Measurements from ENCODE around the gene TMEM175. TPM values are rescaled to one million over a fixed set of nuclear protein-coding genes. Genes with fewer than 3 reads are reported as not detected.

TMEM175 gene
- total RNA-seq, 8 experiments from 2014 or later, result 12.0 to 31.3 (median 27.3) TPM

DNA sequence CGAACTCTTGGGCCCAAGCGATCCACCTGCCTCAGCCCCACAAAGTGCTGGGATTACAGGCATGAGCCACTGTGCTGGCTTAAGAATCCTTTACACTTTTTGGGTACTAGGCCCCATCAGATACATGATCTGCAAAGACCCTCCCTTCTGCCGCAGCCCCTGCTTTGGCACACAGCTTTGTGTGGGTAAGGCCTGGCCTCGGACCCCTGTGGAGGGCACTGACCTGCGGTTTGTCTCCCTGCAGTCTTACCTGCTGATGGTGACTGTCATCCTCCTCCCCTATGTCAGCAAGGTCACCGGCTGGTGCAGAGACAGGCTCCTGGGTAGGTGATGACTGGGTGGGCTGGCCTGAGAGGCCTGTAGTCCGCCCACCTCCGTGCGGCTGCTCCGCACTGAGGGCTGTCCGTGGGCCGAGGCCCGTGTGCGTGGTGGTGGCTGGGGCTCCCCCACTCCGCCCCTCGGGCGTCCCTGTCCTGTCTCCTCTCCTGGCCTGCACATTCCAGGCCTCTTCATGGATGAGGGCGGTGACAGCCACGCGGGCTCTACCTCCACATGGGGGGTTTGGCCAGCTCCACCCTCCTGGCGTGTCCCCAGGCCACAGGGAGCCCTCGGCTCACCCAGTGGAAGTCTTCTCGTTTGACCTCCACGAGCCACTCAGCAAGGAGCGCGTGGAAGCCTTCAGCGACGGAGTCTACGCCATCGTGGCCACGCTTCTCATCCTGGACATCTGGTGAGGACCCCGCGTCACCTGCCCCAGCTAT, 23.1 kb downstream of the TMEM175 start:
- Histone ChIP-seq H3K27ac (no peak overlapping the region), H3K4me1 (replicated peaks in 1 of 2) (no peaks in the 10 kb centered on the region), H3K4me3 (no peak overlapping the region)
- in situ Hi-C loops (cut with MboI; ENCODE audit: low pct_unique_long_range_greater_than_20kb in 2 of 9, low sequenced_read_pairs in 9 of 9, unreplicated experiment in 9 of 9), result no loop called here
- ATAC-seq (replicated peaks in 6 of 8), result peak in 1 of 8 experiments; percentile 5
- 89 to 100% (median 97%) methylated on average over 1 to 6 of the region's 33 CpGs; no CpG with 5 or more reads in 3 of the 10 experiments for WGBS, 10 experiments

DNA sequence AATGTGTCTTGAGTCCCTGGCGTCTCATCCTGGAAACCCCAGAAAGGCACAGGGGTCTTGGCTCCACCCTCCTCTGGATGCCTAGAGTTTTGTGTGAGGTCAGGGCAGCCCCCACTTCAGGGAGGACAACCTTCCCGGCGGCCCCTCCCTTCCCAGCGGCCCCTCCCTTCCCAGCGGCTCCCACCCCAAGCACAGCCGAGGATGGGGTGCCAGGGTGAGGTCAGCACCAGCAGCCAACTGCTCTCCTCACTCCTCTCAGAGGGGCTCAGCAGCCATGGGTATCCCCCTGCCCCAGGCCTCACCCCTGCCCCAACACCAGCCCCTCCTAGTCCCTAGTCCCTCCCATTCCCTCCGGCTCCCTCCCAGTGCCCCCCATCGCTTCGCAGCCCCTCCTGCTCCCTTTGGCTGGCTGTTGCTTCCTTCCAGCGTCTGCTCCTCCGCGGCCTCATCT, 23.7 kb downstream of the TMEM175 start:
- H3K27ac ChIP-seq, result no peak overlapping the region
- 100% methylated on average over 2 of the region's 12 CpGs; no CpG with 5 or more reads in 9 of the 10 experiments for WGBS, 10 experiments
- in situ Hi-C loops (cut with MboI; ENCODE audit: low pct_unique_long_range_greater_than_20kb in 2 of 9, low sequenced_read_pairs in 9 of 9, unreplicated experiment in 9 of 9), result no loop called here
- no peak overlapping the region for H3K4me3 ChIP-seq
- H3K4me1 ChIP-seq (replicated peaks in 1 of 2), result no peaks in the 10 kb centered on the region
- peak in 1 of 8 experiments; percentile 18 for ATAC-seq (replicated peaks in 6 of 8)

DNA sequence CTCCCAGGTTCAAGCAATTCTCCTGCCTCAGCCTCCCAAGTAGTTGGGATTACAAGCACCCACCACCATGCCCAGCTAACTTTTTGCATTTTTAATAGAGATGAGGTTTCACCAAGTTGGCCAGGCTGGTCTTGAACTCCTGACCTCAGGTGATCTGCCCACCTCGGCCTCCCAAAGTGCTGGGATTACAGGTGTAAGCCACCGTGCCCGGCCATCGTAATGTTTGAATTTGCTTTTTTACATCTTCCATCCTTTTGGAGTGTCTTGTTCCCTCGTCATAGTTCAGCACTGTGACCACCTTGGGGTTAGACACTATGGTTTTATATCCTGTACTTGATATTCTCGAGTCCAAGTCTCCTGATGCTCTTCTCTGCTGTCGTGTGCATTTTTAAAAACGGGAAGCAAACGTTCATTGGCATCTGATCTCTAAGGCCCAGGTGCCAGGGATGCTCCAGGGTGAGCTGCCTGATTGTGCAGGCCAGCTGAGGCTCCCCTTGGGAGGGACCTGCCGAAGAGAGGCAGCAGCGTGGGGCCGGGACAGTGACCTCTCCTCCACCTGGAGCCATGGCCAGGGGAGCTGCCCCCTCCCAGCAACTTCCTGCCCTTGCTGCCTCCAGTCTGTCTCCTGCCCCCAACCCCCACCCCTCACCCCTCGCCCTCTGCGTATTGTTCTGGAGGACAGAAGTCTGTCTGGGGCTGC, 24.4 kb downstream of the TMEM175 start:
- in situ Hi-C loops (cut with MboI; ENCODE audit: low pct_unique_long_range_greater_than_20kb in 2 of 9, low sequenced_read_pairs in 9 of 9, unreplicated experiment in 9 of 9), result no loop called here

DNA sequence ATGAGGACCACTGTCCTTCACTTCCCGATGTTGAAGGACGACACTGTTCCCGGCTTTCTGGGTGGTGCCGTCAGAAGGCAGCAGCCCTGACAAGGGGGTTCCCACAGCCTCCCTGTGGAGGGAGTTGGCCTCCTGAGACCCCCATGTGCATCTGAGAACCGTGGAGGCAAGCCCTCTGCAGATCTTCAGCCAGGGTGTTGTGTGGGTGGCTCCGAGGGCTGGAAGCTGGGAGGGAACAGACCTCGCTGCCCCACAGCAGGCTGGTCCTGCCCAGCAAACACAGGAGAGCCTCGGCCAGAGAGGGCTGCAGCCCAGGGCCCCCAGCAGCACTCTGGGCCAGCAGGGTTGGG, 24.9 kb downstream of the TMEM175 start:
- in situ Hi-C loops (cut with MboI; ENCODE audit: low pct_unique_long_range_greater_than_20kb in 2 of 9, low sequenced_read_pairs in 9 of 9, unreplicated experiment in 9 of 9), result no loop called here
- no peak overlapping the region for H3K4me3 ChIP-seq
- peak in 2 of 8 experiments; percentile 4 to 6 for ATAC-seq (replicated peaks in 6 of 8)
- WGBS, 10 experiments, result 55 to 93% methylated on average over 2 to 7 of the region's 8 CpGs; no CpG with 5 or more reads in 8 of the 10 experiments
- no peak overlapping the region for H3K27ac ChIP-seq
- H3K4me1 ChIP-seq (replicated peaks in 1 of 2), result no peaks in the 10 kb centered on the region

More for the DNA sequence above, 24.4 kb downstream of the TMEM175 start:
- Histone ChIP-seq H3K4me3 (no peak overlapping the region), H3K4me1 (replicated peaks in 1 of 2) (no peaks in the 10 kb centered on the region), H3K27ac (no peak overlapping the region)
- 47 to 100% (median 80%) methylated on average over 1 to 7 of the region's 14 CpGs; no CpG with 5 or more reads in 1 of the 10 experiments for WGBS, 10 experiments
- ATAC-seq (replicated peaks in 6 of 8), result no peak

DNA sequence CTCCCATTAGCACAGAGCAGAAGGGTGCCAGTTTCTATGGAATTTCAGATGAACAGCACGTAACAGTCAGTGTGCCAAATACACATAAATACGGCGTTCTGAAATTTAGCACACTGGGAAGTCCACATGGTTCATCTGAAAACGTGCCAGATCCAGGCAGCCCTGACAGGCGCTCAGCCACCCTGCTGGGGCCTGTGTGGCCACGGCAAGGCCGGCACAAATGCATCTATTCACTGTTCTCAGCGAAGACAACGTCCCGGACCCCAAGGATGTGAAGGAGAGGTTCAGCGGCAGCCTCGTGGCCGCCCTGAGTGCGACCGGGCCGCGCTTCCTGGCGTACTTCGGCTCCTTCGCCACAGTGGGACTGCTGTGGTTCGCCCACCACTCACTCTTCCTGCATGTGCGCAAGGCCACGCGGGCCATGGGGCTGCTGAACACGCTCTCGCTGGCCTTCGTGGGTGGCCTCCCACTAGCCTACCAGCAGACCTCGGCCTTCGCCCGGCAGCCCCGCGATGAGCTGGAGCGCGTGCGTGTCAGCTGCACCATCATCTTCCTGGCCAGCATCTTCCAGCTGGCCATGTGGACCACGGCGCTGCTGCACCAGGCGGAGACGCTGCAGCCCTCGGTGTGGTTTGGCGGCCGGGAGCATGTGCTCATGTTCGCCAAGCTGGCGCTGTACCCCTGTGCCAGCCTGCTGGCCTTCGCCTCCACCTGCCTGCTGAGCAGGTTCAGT, 25.5 kb downstream of the TMEM175 start:
- Histone ChIP-seq H3K4me3 (no peak overlapping the region), H3K4me1 (replicated peaks in 1 of 2) (no peaks in the 10 kb centered on the region), H3K27ac (no peak overlapping the region)
- peak in 1 of 8 experiments; percentile 10 for ATAC-seq (replicated peaks in 6 of 8)
- 75 to 96% (median 84%) methylated on average over 1 to 14 of the region's 45 CpGs; no CpG with 5 or more reads in 4 of the 10 experiments for WGBS, 10 experiments
- in situ Hi-C loops (cut with MboI; ENCODE audit: low pct_unique_long_range_greater_than_20kb in 2 of 9, low sequenced_read_pairs in 9 of 9, unreplicated experiment in 9 of 9), result no loop called here

DNA sequence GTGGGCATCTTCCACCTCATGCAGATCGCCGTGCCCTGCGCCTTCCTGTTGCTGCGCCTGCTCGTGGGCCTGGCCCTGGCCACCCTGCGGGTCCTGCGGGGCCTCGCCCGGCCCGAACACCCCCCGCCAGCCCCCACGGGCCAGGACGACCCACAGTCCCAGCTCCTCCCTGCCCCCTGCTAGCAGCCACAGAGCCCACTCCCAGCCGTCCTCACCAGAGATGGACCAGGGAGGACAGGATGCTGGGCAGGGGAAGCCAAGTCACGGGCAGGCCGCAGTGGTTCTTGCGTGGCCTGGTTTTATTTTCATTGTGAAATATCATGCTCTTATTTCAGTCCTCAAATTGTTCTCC, 26.0 kb downstream of the TMEM175 start:
- no peak overlapping the region for H3K4me3 ChIP-seq
- no peak overlapping the region for H3K27ac ChIP-seq
- ATAC-seq (replicated peaks in 6 of 8), result no peak
- WGBS, 10 experiments, result 83 to 100% methylated on average over 3 to 4 of the region's 17 CpGs; no CpG with 5 or more reads in 8 of the 10 experiments
- in situ Hi-C loops (cut with MboI; ENCODE audit: low pct_unique_long_range_greater_than_20kb in 2 of 9, low sequenced_read_pairs in 9 of 9, unreplicated experiment in 9 of 9), result no loop called here
- H3K4me1 ChIP-seq (replicated peaks in 1 of 2), result no peaks in the 10 kb centered on the region

DNA sequence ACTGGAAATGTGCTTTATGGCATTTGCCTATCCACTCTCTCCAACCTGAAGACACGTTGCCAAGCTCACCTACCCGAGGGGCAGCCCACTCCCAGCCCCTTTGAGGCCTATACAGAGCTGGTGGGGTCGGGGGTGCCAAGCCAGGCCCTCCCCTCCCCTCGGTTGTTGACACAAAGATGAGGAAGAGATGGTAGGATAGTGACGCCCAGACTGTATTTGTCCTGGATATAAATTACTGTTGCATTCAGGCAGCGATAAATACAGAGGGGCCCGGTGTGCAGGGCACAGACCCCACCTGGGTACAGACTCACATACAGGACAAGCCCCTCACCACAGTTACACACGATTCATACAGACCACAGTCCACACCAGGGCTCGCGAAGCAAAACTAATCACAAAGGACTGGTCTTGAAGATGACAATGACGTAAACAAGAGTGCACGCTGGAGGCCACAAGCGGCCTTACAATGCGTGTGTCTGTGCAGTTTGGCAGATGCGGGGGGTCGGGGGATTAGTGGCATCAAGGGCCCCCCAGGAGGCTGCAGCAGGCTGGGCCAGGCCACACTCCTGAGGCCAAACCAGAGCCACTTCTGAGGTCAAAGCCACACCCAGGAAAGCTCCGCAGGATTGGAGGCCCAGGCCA, 26.6 kb downstream of the TMEM175 start:
- no peak for ATAC-seq (replicated peaks in 6 of 8)
- Histone ChIP-seq H3K4me3 (no peak overlapping the region), H3K4me1 (replicated peaks in 1 of 2) (no peaks in the 10 kb centered on the region), H3K27ac (no peak overlapping the region)
- in situ Hi-C loops (cut with MboI; ENCODE audit: low pct_unique_long_range_greater_than_20kb in 2 of 9, low sequenced_read_pairs in 9 of 9, unreplicated experiment in 9 of 9), result no loop called here
- WGBS, 10 experiments, result 83 to 100% (median 94%) methylated on average over 1 to 6 of the region's 17 CpGs; no CpG with 5 or more reads in 4 of the 10 experiments

DNA sequence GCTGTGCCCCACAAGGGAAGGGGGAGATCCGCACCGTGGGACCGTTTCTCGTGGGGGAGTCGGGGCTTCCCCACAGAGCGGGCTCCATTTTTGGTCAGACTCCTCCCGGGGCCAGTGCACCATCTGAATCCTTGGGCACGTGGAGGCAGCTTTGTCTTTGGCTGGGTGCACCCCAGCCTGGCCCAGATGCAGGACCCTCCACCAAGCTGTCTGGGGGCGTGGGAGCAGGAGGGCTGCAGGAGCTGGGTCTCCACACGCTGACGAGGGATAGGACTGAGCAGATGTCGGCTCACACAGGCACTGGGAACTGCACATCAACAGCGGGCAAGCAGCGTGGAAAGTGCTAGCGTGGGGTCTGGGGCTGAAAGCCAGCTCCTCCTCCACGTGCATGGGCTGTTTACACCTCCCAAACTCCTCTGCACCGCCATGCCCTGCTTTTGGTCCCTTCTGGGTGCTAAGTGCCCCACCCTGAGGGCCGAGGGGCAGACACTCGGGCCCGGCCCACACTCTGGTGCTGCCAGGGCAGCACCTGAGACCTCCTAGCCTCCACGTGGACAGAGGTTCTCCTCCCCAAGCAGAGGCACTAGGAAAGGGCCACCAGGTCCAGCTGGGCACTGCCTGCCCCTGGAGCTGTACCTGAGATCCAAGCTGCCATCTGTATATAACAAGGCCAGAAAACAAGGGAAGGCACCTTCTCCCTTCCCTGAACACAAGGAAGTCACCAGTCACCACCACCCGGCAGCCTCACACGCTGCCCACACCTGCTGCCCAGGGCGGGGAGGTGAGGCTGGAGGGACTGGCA, 27.3 kb downstream of the TMEM175 start:
- WGBS, 10 experiments, result 60 to 81% (median 64%) methylated on average over 1 to 9 of the region's 24 CpGs; no CpG with 5 or more reads in 6 of the 10 experiments
- in situ Hi-C loops (cut with MboI; ENCODE audit: low pct_unique_long_range_greater_than_20kb in 2 of 9, low sequenced_read_pairs in 9 of 9, unreplicated experiment in 9 of 9), result no loop called here
- no peak for ATAC-seq (replicated peaks in 6 of 8)

DNA sequence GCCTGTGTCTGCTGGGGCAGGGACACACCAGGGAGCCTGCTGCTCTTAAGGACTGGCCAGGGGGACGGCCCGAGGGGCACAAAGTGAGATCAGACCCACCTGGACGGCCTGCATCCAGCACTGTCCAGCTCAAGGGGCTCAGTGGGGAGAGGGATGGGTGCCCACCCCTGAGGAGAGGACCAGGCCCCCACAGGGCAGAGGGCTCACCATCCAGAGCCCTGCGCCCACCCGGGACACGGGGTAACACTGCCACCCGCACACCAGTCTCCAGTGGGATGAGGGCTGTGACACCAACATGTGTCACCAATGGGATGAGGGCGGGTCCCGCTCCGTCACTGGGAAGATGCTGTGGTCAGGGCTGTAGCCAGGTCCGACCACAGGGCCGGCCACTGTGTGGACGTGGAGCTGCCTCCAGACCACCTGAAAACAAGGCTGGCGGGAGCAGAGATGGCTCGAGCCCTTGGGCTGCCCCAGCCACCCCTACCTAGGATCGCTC, 27.9 kb downstream of the TMEM175 start:
- 60 to 100% methylated on average over 1 to 2 of the region's 16 CpGs; no CpG with 5 or more reads in 8 of the 10 experiments for WGBS, 10 experiments
- H3K4me3 ChIP-seq, result no peak overlapping the region
- no peaks in the 10 kb centered on the region for H3K4me1 ChIP-seq (replicated peaks in 1 of 2)
- no peak overlapping the region for H3K27ac ChIP-seq
- in situ Hi-C loops (cut with MboI; ENCODE audit: low pct_unique_long_range_greater_than_20kb in 2 of 9, low sequenced_read_pairs in 9 of 9, unreplicated experiment in 9 of 9), result no loop called here
- peak in 2 of 8 experiments; percentile 7 to 10 for ATAC-seq (replicated peaks in 6 of 8)

More for the DNA sequence above, 27.3 kb downstream of the TMEM175 start:
- Histone ChIP-seq H3K27ac (no peak overlapping the region), H3K4me3 (no peak overlapping the region), H3K4me1 (replicated peaks in 1 of 2) (no peaks in the 10 kb centered on the region)

DNA sequence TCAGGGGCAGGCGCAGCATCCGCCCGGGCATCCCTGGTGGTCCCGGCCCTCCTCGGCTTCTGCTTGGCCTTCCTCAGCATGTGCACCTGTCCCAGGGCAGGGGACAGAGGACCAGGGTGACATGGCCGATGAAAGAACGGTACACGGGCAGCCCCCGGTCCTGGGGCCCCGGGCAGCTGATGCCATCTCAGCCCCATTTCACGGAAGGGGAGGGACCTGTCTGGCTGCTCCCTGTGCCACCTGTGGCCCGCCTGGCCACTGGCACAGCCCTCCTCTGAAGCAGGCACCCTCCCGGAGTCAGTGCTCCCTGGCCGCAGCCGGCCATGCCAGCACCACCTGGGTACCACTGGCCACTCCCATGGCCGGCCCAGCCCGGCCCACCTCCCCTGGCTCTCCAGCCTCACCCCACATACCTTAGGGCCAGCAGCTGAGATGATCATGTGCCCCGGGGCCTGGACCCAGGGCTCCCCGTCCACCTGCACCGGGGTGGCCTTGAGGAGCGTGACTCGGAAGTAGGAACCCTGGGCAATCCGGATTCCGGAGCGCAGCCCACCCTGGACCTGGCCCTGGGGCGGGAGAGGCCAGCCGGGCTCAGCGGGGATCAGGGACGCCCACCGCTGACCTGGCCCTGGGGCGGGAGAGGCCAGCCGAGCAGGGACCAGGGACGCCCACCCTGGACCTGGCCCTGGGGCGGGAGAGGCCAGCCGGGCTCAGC, 28.5 kb downstream of the TMEM175 start:
- peak in 2 of 8 experiments; percentile 5 to 6 for ATAC-seq (replicated peaks in 6 of 8)
- WGBS, 10 experiments, result 84 to 100% (median 91%) methylated on average over 1 to 12 of the region's 35 CpGs; no CpG with 5 or more reads in 7 of the 10 experiments
- Histone ChIP-seq H3K4me3 (no peak overlapping the region), H3K27ac (no peak overlapping the region), H3K4me1 (replicated peaks in 1 of 2) (no peaks in the 10 kb centered on the region)
- in situ Hi-C loops (cut with MboI; ENCODE audit: low pct_unique_long_range_greater_than_20kb in 2 of 9, low sequenced_read_pairs in 9 of 9, unreplicated experiment in 9 of 9), result no loop called here

DNA sequence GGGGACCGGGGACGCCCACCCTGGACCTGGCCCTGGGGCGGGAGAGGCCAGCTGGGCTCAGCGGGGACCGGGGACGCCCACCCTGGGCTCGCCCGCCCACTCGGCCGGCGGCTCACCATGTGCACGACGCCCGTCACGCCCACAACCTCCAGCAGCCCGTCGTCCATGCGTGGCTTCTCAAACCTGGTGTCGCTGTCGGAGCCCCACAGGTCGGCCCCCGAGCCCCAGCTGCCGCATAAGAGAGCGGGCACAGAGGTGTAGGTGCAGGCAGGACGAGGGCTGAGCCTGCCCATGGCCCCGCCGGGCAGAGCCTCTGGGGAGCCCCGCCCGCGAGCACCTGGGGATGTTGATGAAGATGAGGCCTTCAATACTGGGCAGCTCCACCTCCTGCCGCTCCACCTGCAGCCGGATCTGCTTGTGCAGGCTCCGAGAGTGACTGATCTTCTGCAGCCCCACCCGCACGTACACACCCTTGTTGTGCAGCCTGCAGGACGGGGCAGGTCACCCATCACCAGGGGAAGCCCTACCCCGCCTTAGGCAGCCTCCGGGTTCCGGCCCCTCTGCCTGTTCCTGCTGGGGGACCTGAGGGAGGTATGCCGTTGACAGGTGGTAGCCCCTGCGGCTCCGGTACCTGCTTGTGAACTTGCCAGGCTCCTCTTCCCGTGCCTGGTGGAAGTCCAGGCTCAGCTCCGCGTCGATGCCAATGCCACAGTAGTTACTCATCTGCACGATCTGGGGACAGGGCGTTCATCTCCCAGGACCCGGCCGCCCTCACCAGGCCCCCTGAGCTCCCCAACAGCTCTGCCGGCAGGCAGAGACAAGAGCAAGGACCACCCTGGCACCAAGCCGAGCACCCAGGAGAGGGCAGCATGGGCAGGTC, 29.3 kb downstream of the TMEM175 start:
- Histone ChIP-seq H3K4me3 (no peak overlapping the region), H3K27ac (no peak overlapping the region), H3K4me1 (replicated peaks in 1 of 2) (no peaks in the 10 kb centered on the region)
- in situ Hi-C loops (cut with MboI; ENCODE audit: low pct_unique_long_range_greater_than_20kb in 2 of 9, low sequenced_read_pairs in 9 of 9, unreplicated experiment in 9 of 9), result no loop called here
- 72 to 92% (median 90%) methylated on average over 2 to 12 of the region's 52 CpGs; no CpG with 5 or more reads in 7 of the 10 experiments for WGBS, 10 experiments
- ATAC-seq (replicated peaks in 6 of 8), result peak in 1 of 8 experiments; percentile 48

Data from motor neuron (in vitro differentiated cells).